NCI-H2029 (cell line): Measurements from ENCODE around the gene IFT25.

Experiments
- DNase-seq: peaks from one replicate; lab custom pipeline; 2025; lab: John Stamatoyannopoulos, UW

Gene IFT25

DNA sequence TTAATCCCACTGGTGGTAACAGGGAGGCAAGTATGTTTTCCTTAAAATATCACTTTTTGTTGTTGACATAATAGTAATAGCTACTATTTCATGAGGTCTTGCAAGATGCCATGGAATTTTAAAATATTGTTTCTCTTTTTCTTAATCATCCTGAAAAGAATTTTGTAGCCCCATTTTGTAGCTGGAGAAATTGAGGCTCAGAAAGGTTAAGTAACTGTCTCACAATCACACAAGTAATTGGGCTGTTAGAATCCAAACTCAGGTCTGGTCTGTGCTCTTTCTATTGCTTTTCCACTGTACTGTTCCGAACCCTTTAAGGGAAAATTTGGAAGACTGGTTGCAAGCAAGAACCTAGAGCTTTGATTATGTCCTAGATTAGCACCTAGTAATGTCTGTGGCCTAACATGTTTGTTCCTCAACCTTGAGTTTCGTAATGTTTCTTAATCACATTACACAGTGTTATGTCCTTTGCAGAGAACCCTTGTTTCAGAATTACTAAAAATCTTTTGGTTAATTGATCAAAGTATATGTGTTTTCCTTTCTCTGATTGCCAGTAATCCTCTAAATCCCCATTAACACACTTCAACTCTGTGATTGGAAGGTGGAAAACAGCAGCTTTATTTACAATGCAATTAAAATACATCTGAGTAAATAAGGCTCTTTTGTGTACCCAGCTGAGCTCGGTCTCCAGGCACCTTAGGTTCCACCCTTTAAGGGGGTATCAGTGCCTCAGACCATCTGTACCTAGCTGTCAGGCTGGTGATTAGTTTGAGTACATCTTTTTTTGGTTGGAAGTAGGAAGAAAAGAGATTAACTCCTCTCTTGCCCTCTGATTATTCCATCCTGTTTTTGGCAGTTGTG is 11.0 kb upstream of the IFT25 start:
- DNase-seq, result peak; percentile 97

DNA sequence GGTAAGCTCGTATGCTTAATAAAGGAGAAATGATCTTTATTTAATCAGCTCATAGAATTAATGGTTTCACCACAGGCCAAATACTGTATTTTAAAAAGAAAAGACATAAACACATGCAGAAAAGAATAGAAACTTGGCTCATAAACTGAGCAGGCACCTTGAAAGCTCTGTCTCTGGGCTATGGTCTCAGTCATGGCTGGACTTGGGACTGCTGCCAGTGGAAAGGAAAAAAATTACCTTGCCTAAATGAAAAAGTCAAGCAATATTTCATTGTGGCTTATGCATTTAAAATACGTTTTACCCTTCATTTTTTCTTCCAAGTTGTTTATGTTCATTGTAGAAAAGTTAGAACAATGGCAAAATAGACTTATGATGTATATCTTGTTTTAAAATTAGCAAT is 8.6 kb upstream of the IFT25 start:
- DNase-seq, result no peak

DNA sequence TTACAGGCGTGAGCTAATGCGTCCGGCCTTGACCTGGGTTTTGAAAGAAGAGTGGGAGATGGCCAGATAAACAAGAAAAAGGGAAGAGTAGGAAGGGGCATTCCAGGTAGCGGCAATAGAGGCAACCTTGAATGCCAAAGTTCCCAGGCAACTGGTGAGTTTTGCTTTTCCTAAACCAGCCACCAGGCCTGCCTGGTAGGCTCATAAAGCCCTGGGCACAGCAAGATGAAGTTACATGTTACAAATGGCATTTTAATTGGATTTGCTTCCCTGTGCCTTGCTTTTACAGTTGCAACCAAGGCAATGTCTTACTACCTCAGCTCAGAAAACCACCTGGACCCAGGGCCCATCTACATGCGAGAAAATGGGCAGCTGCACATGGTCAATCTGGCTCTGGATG is 6.2 kb upstream of the IFT25 start:
- DNase-seq, result no peak

DNA sequence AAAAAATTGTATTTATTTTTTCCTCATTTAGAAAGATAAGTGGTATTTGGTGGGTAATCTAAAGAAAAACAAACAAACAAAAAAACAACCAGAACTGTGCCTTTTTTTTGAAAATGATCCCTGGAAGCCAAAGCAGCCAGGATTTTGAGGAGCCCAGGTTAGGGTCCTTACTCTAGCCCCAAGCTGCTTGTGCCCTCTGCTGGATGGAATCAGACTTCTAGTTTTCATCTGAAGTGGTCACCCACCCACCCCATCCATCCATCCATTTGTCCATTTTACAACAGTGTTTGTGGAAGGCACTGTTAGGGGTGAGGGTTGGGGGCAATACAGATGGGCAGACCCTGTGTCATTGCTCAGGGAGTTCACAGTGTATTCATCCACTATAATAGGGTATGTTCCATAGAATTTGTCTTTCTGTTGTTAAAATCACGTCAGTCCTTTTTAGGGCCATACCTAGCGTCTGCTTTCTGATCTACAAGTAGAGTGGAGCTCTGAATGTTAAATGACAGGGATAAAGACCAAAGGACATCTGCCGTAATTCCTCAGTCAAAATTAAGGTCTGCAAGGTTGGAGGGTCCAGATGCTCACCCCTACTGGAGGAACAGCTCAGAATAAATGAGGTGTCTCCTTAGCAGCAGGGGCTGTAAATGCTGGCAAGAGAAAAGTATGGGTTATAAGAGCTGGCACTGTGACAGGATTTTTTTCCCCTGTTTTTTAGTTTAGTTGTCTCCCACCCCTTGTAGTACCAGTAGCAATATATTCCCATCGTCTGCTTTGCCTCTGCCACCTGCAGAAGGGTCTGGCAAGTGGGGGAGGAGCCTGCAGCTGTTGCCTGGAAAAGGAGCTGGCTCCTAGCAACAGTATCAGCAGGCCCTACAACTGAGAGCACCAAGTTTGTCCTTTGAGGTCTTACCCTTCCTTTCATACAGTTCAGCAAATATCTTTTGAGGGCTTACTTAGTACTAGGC is 3.8 kb upstream of the IFT25 start:
- peak; percentile 48 for DNase-seq

DNA sequence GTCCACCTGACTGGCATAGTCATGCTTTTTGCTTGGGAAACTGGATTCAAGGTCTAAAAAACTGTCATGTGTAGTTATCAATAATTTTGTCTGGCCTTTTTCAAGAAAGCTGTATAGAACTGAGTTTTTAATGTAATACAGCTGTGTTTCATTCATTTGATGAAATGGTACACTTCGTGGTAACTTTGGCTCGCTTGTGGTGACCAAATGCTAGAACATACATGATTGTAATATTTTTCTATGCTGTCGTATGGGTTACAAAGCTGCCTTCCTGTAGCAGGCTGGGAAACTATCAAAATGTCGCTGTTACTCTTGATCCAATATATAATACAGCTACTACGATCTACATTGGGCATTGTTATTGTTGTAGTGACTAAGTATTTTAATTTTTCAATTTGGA is 2.8 kb upstream of the IFT25 start:
- no peak for DNase-seq

DNA sequence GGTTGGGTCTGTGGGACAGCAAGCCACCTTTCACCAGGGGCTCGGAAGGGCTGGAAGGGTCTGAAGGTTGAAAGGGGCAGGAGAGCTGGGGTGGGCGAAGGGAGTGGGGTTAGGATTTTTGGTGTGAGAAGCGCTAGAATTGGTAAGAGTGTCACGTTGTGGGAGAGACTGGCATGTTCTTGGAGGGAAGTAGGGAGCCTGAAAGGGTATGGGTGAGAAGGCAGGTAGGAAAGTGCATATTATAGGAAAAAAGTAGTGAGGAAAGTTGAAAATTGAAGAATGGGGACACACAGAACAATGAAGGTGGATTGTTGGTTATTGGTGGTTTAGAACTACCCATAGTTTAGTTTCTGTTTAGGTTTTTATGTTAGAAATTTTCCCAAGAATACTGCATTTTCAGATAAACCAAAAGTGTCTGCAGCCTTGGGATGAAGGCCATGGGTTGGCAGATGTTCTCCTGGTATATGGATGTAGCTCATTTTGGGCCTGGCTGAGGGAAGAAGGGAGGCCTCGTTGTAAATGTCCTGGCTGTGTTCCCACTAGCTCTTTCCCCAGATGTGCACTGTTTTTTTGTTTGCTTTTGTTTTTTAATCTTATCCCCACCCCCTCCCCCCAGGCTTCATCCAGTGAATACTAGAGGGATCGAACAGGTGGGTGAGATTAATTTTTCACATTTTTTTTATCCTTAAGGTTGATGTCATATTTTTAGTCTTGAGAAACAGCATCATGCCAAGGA is 1.8 kb upstream of the IFT25 start:
- no peak for DNase-seq

DNA sequence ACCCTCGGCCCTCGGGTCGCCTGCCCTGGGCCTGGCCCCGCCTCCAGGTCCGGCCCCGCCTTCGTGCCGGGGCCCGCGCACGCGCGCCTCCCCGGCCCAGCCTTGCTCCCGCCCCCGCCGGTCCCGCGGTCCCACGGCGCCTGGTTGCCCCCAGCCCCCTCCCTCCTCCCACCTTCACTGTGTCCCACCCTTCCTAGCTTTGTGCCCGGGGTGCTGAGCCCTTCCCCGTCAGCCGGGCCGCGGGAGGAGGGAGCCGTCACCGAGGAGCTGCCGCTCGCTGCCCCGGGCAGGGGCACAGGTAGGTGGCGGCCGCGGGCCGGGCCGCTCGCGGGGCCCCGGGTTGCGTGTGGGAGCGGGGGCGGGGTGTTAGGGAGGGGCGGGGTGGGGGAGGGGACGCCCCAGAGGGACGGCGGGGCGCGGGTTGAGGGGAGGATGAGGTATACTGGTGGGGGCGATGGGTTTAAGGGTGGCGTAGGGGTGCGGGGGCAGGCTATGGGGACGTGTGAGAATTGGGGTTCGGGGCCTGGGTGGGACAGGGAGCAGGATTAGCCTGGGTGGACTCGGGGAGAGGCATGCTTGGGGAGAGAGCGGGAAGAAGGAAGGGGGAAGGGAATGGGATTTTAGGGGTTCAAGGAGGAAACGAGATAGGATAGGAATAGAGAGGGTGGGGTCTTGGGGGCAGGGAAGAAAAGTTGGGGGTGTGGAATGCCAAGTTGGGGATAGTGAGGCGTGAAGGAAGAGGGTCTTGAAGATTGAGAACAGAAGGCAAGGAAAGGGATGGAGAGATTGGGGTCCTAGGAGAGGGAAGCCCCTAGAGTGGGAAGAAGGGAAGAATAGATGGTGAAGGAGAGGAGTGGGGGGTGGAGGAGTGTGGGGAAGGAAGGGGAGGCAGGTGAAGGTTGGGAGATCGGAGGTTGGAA is 1.0 kb upstream of the IFT25 start, which contains the start of gene LRRC42:
Gene LRRC42, plus strand, starts transcription at position 99 of the 920 bp plus-strand sequence. CDS start 5,650 bp downstream, outside the sequence.
- no peak for DNase-seq

DNA sequence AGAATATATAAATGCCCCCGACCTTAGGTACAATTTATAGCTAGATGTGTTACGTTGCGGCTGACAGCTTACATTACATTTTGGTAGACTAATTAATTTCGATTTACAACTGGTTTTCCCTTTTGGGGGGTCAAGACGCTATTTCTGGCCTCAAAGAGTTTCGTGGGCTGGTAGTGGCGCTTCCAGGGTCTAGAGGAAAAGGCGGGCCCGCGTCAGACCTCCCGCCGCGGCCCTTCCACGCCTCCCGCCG is 391 bp downstream of the IFT25 start:
- no peak for DNase-seq

DNA sequence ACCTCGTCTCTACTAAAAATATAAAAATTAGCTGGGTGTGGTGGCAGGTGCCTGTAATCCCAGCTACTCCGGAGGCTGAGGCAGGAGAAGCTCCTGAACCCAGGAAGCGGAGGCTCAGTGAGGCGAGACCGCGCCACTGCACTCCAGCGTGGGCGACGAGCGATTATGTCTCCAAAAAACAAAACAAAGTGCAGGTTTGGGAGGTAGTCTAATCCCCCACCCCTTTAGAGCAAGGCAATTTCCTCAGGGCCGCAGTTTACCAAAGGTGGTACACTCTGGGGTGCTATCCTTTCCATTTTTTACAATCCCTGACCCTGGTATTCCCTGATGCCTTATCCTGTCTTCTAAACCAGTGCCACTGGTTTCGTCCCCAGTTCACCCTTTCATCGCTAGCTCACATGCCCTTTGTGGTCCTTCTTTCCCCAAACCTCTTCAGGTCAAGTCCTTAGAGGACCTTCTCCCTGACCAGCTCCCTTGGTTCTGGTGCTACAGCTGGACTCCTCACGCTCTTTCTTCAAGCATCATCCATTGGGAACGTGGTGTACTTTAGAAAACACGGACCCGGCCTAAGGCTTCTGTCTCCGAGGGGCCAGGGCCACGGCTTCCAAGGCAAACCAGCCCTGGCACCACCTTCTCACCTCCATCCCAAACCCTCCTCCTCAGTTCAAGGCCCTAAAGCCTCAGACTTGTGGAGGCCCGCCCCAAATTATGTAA is 873 bp downstream of the IFT25 start:
- no peak for DNase-seq

DNA sequence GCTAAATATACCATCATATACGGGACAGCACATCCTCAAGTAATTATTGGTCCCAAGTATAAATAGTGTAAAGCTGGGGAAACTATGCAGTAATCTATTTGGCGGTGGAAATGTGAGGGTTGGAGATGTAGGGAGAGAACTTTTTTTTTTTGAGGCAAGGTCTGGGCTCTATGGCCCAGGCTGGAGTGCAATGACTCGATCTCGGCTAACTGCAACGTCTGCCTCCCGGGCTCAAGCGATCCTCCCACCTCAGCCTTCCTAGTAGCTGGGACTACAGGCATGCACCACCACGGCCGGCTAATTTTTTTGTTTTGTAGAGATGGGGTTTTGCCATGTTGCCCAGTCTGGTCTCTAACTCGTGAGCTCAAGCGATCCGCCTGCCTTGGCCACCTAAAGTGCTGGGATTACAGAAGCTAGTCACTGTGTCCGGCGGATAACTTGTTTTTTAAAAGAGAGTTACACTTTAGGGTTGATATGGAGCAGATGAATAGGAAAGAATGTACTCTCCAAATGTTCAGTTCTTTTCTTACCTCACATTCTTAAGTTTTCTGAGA is 1.9 kb downstream of the IFT25 start:
- no peak for DNase-seq

DNA sequence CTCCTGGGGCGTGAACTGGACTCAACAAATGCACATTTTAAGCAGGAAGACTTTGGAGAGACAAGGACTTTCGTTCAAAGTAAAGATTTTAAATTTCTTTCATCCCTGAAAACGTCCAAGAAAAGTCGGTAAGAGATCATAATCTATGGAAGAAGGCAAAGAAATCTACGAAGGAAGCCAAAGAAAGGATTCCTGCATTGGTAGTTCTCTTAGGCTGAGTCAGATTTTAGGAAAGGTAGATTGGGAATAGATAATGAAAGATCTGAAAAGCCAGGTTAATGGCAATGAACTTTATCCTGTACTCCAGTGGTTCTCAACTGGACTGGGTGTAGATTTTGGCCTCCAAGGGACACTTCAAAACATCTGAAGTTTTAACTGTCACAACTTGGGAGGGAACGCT is 2.4 kb downstream of the IFT25 start:
- no peak for DNase-seq

DNA sequence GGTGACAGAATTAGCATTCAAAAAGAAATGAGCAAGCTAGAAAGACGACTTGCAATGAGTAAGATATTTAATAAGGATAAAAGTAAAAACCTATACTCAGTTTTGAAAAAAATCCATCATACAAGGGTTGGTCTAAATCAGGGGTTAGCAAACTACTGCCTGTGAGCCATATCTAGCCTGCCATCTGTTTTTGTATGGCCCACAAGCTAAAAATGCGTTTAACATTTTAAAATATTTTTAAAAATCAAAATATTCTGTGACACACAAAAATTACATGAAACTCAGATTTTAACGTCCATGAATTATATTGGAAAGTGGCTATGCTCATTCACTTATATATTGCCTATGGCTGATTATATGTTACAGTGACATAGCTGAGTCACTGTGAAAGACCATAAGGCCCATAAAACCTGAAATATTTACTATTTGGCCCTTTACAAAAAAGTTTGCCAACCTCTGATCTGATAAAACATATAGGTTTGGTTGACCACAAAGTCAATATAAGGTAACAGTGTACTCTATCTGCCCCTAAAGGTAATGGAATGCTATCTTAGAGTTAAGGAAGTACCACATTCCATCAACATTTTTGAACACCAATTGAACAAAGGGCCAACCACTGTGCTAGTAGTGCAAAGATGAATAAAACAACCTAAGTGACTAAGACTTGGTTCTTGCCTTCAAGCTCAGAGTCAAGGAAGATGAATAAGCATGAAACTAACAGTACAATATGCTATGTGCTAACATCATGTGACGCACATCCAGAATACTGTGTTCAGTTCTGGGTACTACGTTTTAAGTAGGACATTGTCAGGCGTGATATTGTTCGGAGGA is 3.2 kb downstream of the IFT25 start:
- no peak for DNase-seq

DNA sequence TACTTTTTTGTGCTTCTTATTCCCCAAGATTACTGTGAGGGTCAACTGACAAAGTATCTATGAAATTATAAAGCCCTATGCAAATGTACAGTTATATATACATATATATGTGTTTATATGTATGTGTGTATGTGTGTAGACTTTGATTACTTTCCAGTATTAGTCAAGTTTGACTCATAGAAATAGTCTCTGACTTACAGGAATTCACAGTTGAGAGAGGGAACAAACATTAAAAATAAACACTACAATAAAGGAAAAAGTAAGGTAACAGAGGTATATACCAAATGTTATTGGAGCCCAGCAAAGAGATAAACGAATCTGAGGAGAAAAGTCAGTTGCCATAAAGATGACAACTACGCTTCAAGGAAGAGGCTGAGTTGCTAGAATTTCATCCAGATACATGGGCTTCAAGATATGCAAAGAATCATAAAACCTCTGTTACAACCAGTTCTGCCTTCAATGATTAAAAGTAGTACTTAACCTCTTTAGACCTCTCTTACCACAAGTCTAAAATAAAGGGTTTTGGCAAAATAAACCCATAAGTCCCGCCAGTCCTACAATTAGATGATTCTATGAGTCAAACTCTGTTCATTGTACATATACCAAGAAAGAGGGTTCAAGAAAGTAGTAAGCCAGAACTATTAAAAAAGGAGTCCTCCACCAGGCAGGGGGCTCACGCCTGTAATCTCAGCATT is 7.2 kb downstream of the IFT25 start:
- no peak for DNase-seq

DNA sequence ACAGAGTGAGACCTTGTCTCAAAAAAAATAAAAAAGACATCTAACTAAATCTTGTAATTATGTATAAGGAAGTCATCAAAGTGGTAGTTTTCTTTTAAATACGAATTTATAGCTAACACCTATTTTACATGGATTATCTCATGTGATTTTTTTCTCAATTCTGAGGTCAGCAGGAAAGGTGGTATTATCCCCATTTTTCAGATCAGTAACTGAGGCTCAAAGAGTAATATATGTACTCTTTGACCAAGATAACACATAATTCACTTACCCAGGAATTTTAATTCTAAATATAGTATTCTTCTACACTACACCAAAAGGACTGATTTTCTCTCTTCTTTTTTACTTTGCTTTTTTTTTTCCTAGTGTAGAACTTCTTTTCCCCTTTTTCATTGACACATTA is 9.1 kb downstream of the IFT25 start:
- DNase-seq, result no peak

DNA sequence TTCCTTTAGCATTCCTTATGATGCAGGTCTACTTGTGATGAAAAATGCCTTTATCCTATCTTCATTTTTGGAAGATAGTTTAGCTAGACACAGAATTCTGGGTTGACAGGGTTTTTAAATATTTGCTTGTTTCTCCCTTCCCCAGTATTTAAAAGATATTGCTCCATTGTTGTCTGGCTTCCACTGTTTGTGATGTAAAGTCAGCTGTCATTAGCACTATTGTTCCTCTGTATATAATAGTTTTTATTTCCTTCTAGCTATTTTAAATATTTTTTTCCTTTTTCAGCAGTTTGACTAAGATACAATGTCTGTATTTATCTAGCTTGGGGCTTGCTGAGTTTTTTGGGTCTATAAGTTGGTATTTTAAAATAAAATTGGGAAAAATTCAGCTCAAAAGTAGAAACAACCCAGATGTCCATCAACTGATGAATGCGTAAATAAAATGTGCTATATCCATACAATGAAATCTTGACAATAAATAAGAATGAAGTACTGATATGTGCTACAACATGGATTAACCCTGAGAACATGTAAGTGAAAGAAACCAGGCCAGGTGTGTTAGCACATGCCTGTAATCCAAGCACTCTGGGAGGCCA is 11.2 kb downstream of the IFT25 start:
- no peak for DNase-seq

DNA sequence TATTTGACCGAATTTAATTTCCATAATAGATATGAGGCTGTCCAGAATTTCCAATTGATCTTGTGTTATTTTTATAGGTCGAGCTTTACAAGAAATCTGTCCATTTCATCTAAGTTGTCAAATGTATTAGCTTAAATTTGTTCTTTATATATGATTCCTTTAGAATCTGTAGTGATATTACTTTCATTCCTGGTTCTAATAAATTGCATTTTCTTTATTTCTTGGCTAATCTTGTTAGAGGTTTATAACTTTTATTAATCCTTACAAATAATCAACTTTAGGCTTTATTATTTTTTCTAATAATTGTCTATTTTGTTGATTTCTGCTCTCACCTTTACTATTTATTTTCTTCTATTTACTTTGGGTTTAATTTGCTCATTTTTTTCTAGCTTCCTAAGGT is 14.0 kb downstream of the IFT25 start:
- no peak for DNase-seq

DNA sequence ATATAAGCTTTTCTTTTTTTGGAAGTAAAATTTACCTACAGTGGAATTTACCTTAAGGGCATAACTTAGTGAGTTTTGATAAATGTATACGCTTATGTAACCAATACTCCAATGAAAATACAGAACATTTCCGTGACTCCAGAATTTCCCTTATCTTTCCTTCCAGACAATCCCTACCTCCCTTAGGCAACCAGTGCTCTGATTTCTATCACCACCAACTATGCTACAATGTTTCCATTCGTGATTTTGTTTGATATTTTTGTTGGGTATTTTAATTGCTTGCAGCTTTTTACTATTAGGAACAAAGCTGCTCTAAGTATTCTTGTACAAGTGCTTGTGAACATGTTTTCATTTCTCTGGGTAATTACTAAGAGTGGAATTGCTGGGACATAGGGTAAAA is 14.6 kb downstream of the IFT25 start:
- DNase-seq, result no peak

DNA sequence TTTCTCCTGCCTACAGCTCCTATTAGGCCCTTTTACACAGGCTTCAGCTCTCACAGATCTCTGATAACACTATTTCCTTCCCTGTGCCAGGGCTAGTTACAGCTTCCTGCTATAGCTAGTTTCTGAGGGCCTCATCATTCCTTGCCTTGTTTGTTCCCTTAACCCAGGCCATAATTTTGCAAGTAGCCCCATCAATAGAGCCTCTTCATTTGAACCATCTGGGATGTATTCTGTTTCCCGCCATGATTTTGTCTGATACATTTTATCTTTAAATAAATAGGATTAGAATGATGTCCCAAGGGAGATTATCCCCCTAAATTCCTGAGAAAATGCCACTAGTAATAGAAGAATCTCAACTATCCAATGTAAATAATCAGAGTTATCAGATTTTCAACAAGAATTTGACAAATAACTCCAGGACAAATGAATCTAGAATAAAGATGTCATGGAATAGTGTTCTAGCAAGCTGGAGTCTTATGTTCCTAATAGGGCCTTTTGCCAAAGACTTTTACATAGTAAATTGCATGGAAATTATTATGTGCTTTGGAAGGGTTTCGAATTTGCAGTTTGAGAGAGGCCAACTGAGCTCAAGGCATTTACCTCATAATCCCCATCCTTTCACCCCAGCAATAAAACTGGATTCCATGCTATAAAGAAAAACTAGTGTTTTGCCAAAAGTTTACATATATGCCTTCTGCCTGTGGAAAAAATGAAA is 16.1 kb downstream of the IFT25 start:
- DNase-seq, result no peak
